ENCODE data around the gene SMOC1.

SMOC1 gene

DNA sequence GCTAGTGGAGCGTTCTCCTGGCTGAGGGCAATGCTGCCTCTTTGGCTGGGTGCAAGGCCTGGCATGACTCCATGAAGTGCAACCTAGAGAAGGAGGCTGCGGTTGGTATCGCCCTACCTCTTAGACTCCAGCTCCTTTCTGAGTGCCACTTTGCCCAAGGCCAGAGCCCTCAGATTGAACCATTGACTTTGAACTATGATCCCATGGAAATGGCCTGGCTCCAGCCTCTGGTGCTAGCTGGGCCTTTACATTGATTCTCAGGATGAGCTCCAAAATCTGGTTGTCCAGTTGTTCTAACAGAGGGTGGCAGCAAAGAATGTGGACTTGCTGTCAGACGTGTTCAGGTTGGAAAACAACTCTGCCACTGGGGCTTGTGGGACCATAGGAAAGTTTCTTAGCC is 16.1 kb upstream of the SMOC1 start:
- no peak overlapping the region for H3K4me2 ChIP-seq
- no peaks in the 10 kb centered on the region for H3K4me1 ChIP-seq (ENCODE audit: low read depth, poor library complexity, severe bottlenecking)
- no peaks in the 10 kb centered on the region for H3K36me3 ChIP-seq (ENCODE audit: insufficient read depth)
- H3K27ac ChIP-seq, result no peak overlapping the region
- H3K27me3 ChIP-seq (ENCODE audit: insufficient read depth, low read depth), result no peaks in the 10 kb centered on the region
- H3K9ac ChIP-seq, result no peak overlapping the region
- H3K79me2 ChIP-seq (ENCODE audit: insufficient read depth, low read depth), result no peaks in the 10 kb centered on the region
- no peaks in the 10 kb centered on the region for H4K20me1 ChIP-seq (ENCODE audit: insufficient read depth)
- H3K4me3 ChIP-seq (IDR thresholded peaks at IDR 0.05; ENCODE audit: insufficient read depth, low read depth, low read length), result no peak overlapping the region
- TF ChIP-seq, protein P1, sequence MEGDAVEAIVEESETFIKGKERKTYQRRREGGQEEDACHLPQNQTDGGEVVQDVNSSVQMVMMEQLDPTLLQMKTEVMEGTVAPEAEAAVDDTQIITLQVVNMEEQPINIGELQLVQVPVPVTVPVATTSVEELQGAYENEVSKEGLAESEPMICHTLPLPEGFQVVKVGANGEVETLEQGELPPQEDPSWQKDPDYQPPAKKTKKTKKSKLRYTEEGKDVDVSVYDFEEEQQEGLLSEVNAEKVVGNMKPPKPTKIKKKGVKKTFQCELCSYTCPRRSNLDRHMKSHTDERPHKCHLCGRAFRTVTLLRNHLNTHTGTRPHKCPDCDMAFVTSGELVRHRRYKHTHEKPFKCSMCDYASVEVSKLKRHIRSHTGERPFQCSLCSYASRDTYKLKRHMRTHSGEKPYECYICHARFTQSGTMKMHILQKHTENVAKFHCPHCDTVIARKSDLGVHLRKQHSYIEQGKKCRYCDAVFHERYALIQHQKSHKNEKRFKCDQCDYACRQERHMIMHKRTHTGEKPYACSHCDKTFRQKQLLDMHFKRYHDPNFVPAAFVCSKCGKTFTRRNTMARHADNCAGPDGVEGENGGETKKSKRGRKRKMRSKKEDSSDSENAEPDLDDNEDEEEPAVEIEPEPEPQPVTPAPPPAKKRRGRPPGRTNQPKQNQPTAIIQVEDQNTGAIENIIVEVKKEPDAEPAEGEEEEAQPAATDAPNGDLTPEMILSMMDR (conservative IDR thresholded peaks at IDR 0.05; ENCODE audit: low read depth, low read length), result no peak
- no peak overlapping the region for H2AFZ ChIP-seq (ENCODE audit: low read depth)

DNA sequence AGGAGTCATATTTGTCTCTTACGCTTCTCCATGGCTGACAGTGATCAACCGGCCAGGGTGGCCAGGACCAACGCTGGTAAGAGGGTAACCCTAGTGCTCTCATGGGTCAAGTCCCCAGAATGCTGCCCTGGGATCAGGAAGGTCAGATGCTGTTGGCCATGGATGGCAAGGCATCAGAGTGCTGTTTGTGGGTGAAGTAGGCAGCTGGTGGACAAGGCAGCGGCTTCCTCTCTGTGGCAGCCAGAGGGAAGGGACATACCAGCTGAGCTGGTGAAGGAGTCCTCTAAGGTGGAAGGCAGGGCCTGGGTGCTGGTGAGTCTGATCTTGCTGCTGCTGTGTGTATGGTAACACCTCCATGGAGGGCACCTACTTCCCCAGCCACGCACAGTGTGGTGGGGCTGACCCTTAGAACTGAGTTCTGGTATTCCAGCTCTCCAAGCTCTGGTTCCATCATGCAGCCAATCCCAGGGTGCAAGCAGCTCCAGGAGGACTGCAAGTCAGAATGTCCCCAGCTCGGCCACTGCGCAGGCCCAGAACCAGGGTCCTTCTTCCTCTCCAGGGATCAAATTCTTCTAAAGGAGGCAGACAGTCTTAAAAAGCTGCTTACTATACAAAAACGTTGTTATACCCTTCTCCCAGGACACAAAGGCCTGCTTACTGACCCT is 13.4 kb upstream of the SMOC1 start:
- Histone ChIP-seq H3K79me2 (ENCODE audit: insufficient read depth, low read depth) (no peaks in the 10 kb centered on the region), H3K36me3 (ENCODE audit: insufficient read depth) (no peaks in the 10 kb centered on the region), H3K4me1 (ENCODE audit: low read depth, poor library complexity, severe bottlenecking) (no peaks in the 10 kb centered on the region), H3K4me3 (IDR thresholded peaks at IDR 0.05; ENCODE audit: insufficient read depth, low read depth, low read length) (no peak overlapping the region), H3K27ac (no peak overlapping the region), H2AFZ (ENCODE audit: low read depth) (no peak overlapping the region), H3K4me2 (no peak overlapping the region), H4K20me1 (ENCODE audit: insufficient read depth) (no peaks in the 10 kb centered on the region), H3K27me3 (ENCODE audit: insufficient read depth, low read depth) (no peaks in the 10 kb centered on the region), H3K9ac (no peak overlapping the region)
- TF ChIP-seq, protein P1 (conservative IDR thresholded peaks at IDR 0.05; ENCODE audit: low read depth, low read length), result no peak

DNA sequence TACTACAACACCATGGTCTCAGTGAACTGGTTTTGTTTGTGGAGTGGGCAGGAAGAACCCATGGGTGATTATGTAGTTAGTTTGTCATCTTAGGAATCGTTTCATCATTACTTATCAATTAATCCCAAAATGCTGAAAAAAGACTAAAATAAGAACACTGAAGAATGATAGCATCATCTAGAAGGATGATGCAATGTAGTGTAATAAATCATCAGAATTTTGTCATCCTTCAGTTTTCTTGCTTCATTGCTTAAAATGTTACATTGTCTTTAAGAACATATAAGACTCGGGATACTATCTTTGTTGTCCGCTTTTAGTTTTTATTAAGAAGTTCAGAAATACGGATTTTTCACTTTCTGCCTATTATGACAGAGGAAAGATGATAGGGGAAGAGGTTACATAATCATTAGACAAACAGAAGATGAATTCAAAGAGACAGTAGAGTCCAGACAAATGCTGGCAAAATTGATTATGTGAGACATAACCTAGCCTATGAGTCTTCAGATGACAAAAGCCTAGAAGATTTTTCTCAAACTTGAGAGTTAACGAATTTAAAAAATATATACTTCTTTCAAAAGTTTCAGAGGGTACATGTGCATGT is 10.8 kb upstream of the SMOC1 start:
- Histone ChIP-seq H3K27ac (no peak overlapping the region), H3K9ac (no peak overlapping the region), H4K20me1 (ENCODE audit: insufficient read depth) (no peaks in the 10 kb centered on the region), H3K4me1 (ENCODE audit: low read depth, poor library complexity, severe bottlenecking) (no peaks in the 10 kb centered on the region), H3K79me2 (ENCODE audit: insufficient read depth, low read depth) (no peaks in the 10 kb centered on the region), H3K4me3 (IDR thresholded peaks at IDR 0.05; ENCODE audit: insufficient read depth, low read depth, low read length) (no peak overlapping the region), H3K4me2 (no peak overlapping the region), H2AFZ (ENCODE audit: low read depth) (no peak overlapping the region), H3K27me3 (ENCODE audit: insufficient read depth, low read depth) (no peaks in the 10 kb centered on the region), H3K36me3 (ENCODE audit: insufficient read depth) (no peaks in the 10 kb centered on the region)
- TF ChIP-seq, protein P1 (conservative IDR thresholded peaks at IDR 0.05; ENCODE audit: low read depth, low read length), result no peak

DNA sequence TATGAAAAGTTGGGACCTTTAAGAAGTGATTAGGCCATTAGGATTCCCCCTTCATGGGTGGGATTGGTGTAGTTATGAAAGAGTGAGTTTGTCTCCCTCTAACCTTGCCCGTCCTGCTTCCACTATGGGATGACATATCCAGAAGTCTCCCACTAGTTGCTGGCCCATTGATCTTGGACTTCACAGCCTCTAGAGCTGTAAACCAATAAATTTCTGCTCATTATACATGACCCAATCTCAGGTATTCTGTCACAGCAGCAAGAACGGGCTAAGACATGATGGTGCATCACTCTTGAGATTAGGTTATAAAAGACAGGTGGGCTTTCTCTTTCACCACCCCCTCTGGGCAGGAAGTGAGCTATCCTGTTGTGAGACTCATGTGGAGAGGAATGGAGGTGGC is 8.6 kb upstream of the SMOC1 start:
- Histone ChIP-seq H3K4me2 (no peak overlapping the region), H3K36me3 (ENCODE audit: insufficient read depth) (no peaks in the 10 kb centered on the region), H2AFZ (ENCODE audit: low read depth) (no peak overlapping the region), H3K27ac (no peak overlapping the region), H3K9ac (no peak overlapping the region), H3K79me2 (ENCODE audit: insufficient read depth, low read depth) (no peaks in the 10 kb centered on the region), H3K27me3 (ENCODE audit: insufficient read depth, low read depth) (no peaks in the 10 kb centered on the region), H3K4me3 (IDR thresholded peaks at IDR 0.05; ENCODE audit: insufficient read depth, low read depth, low read length) (no peak overlapping the region), H3K4me1 (ENCODE audit: low read depth, poor library complexity, severe bottlenecking) (no peaks in the 10 kb centered on the region), H4K20me1 (ENCODE audit: insufficient read depth) (no peaks in the 10 kb centered on the region)
- TF ChIP-seq, protein P1 (conservative IDR thresholded peaks at IDR 0.05; ENCODE audit: low read depth, low read length), result no peak
